Hepatocyte (in vitro differentiated cells): ENCODE measurements around the gene RASD2.

Source experiments
- EZH2phosphoT487 ChIP-seq: fragments of 200-600 bp; sonication (generic); IDR thresholded peaks from one replicate; pipeline ENCODE4 v1.6.1; 2018; ENCODE audit warnings: antibody characterized with exemption, mild to moderate bottlenecking, low read depth, moderate library complexity; ENCODE audit not compliant: unreplicated experiment, severe bottlenecking
- TF ChIP-seq, protein P1 (sequence below): fragments of 200-600 bp; sonication (generic); IDR thresholded peaks from 2 replicates; pipeline ENCODE4 v1.5.1; 2016; ENCODE audit warnings: antibody characterized with exemption, mild to moderate bottlenecking; ENCODE audit not compliant: poor library complexity

DNA sequence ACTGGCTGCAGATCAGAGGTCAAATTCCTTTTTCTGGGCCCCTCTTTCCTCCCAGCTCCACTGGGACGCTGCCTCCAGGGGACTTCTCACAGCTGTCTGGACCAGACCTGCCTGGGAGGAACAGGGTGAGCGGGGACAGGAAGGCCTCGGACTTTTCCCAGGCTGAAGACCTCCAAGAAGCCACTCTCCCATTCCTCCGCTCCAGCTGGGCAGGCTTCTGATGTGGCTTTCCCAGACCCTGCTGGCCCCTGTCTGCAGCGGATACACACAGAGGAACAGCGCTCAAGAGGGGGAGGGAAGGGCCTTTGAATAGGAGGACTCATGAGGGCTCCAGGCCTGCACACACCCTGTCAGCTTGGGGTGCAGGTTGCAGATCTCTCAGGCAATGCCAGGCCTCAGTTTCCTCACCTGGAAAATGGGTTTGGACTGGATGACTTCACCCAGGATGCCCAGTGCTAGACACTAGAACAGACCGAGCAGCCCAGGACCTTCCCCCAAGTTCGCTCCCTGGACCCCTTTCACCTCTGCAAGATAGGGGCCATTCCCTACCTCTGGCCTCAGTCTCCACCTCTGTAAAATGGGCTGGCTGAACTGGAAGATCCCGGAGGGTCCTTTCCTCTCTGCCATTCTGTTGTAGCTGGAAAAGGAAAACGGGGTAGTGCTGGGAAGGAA is 39.9 kb downstream of the RASD2 start:
- TF ChIP-seq, protein P1, sequence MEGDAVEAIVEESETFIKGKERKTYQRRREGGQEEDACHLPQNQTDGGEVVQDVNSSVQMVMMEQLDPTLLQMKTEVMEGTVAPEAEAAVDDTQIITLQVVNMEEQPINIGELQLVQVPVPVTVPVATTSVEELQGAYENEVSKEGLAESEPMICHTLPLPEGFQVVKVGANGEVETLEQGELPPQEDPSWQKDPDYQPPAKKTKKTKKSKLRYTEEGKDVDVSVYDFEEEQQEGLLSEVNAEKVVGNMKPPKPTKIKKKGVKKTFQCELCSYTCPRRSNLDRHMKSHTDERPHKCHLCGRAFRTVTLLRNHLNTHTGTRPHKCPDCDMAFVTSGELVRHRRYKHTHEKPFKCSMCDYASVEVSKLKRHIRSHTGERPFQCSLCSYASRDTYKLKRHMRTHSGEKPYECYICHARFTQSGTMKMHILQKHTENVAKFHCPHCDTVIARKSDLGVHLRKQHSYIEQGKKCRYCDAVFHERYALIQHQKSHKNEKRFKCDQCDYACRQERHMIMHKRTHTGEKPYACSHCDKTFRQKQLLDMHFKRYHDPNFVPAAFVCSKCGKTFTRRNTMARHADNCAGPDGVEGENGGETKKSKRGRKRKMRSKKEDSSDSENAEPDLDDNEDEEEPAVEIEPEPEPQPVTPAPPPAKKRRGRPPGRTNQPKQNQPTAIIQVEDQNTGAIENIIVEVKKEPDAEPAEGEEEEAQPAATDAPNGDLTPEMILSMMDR = no peak
- TF ChIP-seq EZH2phosphoT487 = no peak
